Measurements from ENCODE around the gene IL4I1.

DNA sequence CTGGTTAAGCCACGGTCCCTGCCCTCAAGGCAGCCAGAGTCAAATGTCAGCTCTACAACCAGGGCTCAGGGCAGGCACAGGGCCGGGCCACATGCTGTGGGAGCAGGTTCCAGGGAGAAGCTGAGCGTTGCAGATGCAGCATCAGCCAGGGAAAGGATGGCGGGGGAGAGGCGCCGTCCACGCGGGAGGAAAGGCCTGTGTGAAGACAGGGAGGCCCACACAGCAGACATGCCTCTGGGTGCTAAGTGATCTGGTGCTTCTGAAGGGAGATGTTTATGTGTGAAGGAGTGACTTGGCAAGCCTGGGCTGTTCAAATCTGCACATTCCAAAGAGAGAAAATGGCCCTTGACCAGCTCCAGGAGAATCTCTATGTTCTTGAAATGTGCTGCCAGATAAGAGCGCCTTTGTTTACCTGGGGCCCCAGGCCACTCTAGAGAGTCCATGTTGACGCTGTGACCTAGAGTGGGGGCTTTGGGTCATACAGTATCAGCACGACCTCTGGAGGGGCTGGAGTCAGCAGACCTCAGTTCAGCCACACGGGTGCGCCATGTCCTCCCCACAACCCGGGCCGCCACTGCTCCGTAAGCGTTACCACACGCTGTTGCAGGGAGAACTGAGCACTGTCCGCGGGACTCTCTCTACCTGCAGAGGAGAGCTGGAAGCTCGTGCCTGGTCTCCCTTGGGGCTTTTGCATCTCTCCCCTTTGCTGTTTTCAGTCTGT is 16.4 kb upstream of the IL4I1 start:
- TF ChIP-seq, protein P1, sequence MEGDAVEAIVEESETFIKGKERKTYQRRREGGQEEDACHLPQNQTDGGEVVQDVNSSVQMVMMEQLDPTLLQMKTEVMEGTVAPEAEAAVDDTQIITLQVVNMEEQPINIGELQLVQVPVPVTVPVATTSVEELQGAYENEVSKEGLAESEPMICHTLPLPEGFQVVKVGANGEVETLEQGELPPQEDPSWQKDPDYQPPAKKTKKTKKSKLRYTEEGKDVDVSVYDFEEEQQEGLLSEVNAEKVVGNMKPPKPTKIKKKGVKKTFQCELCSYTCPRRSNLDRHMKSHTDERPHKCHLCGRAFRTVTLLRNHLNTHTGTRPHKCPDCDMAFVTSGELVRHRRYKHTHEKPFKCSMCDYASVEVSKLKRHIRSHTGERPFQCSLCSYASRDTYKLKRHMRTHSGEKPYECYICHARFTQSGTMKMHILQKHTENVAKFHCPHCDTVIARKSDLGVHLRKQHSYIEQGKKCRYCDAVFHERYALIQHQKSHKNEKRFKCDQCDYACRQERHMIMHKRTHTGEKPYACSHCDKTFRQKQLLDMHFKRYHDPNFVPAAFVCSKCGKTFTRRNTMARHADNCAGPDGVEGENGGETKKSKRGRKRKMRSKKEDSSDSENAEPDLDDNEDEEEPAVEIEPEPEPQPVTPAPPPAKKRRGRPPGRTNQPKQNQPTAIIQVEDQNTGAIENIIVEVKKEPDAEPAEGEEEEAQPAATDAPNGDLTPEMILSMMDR (conservative IDR thresholded peaks at IDR 0.05; ENCODE audit: low read depth, low read length), result no peak
- TF ChIP-seq POLR2A (IDR thresholded peaks at IDR 0.05; ENCODE audit: low read depth, low read length) (no peak), MAZ (IDR thresholded peaks at IDR 0.05; ENCODE audit: borderline replicate concordance, low read depth, low read length) (no peak)
